ENCODE results near the gene FGF13.

Gene FGF13

GRCh38 chrX:138664016-138664415, 47.5 kb downstream of the FGF13 start:
- no peak for DNase-seq (ENCODE audit: low read depth in 2 of 2)

GRCh38 chrX:138651494-138651893, 60.0 kb downstream of the FGF13 start:
- DNase-seq (ENCODE audit: low read depth in 2 of 2): no peak

- no peak for DNase-seq (ENCODE audit: low read depth in 2 of 2)
Observed at GRCh38 chrX:138648568-138648967, 62.9 kb downstream of the FGF13 start.

GRCh38 chrX:138638996-138639395, 72.5 kb downstream of the FGF13 start:
- no peak for DNase-seq (ENCODE audit: low read depth in 2 of 2)

All from fibroblast of skin of left biceps (primary cell).